ENCODE results near the gene CCDC38. TPM values are rescaled to one million over a fixed set of nuclear protein-coding genes. Genes with fewer than 3 reads are reported as not detected.
"Not testable (repeated sequence)": the region's sequence is repeated elsewhere in the genome, so short reads cannot be mapped to it uniquely, and the experiment has no call there.

The CCDC38 gene
- total and polyA plus RNA-seq, 2 experiments from 2014 or later = not detected

DNA sequence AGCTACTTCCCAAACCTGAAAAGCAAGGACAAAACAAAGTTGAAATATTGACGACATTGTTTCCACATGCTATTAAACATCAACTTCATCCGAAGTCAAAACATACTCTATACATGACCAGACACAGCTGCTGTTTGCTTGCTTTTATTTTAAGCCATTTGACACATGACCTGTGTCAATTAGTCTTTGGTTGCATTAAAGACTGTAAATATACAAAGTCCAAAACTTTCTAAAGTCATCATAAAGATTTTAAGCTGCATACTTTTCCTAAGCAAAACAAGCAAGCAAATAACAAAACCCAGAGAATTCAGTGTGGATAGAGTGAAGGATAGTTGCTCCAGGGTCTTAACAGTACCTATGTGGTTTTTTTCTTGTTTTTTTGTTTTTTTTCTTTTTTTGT lies 31.9 kb upstream of the CCDC38 start:
- TF ChIP-seq EZH2phosphoT487 (IDR thresholded peaks at IDR 0.05; ENCODE audit: low read depth, severe bottlenecking, unreplicated experiment) (no peak), EZH2 (IDR thresholded peaks at IDR 0.05; ENCODE audit: borderline replicate concordance) (no peak)
- TF ChIP-seq, protein P1, sequence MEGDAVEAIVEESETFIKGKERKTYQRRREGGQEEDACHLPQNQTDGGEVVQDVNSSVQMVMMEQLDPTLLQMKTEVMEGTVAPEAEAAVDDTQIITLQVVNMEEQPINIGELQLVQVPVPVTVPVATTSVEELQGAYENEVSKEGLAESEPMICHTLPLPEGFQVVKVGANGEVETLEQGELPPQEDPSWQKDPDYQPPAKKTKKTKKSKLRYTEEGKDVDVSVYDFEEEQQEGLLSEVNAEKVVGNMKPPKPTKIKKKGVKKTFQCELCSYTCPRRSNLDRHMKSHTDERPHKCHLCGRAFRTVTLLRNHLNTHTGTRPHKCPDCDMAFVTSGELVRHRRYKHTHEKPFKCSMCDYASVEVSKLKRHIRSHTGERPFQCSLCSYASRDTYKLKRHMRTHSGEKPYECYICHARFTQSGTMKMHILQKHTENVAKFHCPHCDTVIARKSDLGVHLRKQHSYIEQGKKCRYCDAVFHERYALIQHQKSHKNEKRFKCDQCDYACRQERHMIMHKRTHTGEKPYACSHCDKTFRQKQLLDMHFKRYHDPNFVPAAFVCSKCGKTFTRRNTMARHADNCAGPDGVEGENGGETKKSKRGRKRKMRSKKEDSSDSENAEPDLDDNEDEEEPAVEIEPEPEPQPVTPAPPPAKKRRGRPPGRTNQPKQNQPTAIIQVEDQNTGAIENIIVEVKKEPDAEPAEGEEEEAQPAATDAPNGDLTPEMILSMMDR (IDR thresholded peaks at IDR 0.05; ENCODE audit: poor library complexity) = no peak
- 56% methylated on average over 2 of the region's 2 CpGs for WGBS (ENCODE audit: low lambda C conversion rate, missing lambda C conversion rate)
- no peak overlapping the region for H3K27ac ChIP-seq

DNA sequence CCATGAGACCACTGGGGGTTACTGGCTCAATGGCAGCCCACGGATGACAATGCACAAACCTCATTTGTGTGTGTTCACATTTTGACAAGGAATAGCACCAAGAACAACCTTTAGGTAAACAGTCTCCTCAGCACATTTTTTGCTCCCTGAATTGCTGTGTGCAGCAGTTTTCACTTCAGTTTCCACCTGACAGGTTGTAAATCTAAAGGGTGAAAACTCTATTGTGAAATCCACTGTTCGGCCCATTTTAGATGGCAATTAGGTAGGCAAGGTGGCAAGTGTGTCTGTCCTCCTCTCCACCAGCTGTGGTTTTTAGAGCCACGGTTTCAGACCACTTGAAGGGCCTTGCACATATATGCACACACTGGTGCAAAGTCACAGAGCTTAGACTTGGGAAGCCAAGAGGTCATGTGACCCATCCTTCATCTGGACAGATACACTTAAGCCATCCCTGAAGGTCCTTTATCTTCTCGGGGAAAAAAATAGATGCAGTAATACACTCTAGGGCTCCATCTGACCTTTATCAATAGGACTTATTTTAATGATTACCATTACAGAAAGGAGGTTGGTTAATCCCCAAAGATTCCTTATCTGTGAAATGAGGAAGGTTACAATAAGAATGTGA lies 30.5 kb upstream of the CCDC38 start:
- peaks cover 13% of the 10 kb centered on the region for H3K4me1 ChIP-seq (ENCODE audit: insufficient read depth)
- no peaks in the 10 kb centered on the region for H4K20me1 ChIP-seq (ENCODE audit: insufficient read depth, poor library complexity, severe bottlenecking)
- H3K4me3 ChIP-seq = no peak overlapping the region
- no peak overlapping the region for H2AFZ ChIP-seq
- H3K4me2 ChIP-seq = no peak overlapping the region
- no peaks in the 10 kb centered on the region for H3K9me2 ChIP-seq (replicated peaks; ENCODE audit: insufficient read depth)
- no peak overlapping the region for H3K27ac ChIP-seq
- H3K9me3 ChIP-seq (ENCODE audit: low read depth) = no peaks in the 10 kb centered on the region
- DNase-seq (ENCODE audit: low spot score) = peak; percentile 28
- 43% methylated on average over 4 of the region's 4 CpGs for WGBS (ENCODE audit: low lambda C conversion rate, missing lambda C conversion rate)
- no peaks in the 10 kb centered on the region for H3K79me2 ChIP-seq
- no peaks in the 10 kb centered on the region for H3K27me3 ChIP-seq
- no peaks in the 10 kb centered on the region for H3K36me3 ChIP-seq (replicated peaks; ENCODE audit: insufficient read depth, low read depth)
- TF ChIP-seq EZH2 (IDR thresholded peaks at IDR 0.05; ENCODE audit: borderline replicate concordance) = no peak
- TF ChIP-seq, protein P1 (IDR thresholded peaks at IDR 0.05; ENCODE audit: poor library complexity) = no peak
- TF ChIP-seq EZH2phosphoT487 (IDR thresholded peaks at IDR 0.05; ENCODE audit: low read depth, severe bottlenecking, unreplicated experiment) = no peak

More for the DNA sequence above, 31.9 kb upstream of the CCDC38 start:
- Histone ChIP-seq H3K4me3 (no peak overlapping the region), H4K20me1 (ENCODE audit: insufficient read depth, poor library complexity, severe bottlenecking) (no peaks in the 10 kb centered on the region), H2AFZ (no peak overlapping the region), H3K9me2 (replicated peaks; ENCODE audit: insufficient read depth) (no peaks in the 10 kb centered on the region), H3K79me2 (no peaks in the 10 kb centered on the region), H3K4me2 (no peak overlapping the region), H3K27me3 (no peaks in the 10 kb centered on the region), H3K9me3 (ENCODE audit: low read depth) (no peaks in the 10 kb centered on the region), H3K36me3 (replicated peaks; ENCODE audit: insufficient read depth, low read depth) (no peaks in the 10 kb centered on the region), H3K4me1 (ENCODE audit: insufficient read depth) (peaks cover 13% of the 10 kb centered on the region)
- no peak for DNase-seq (ENCODE audit: low spot score)

DNA sequence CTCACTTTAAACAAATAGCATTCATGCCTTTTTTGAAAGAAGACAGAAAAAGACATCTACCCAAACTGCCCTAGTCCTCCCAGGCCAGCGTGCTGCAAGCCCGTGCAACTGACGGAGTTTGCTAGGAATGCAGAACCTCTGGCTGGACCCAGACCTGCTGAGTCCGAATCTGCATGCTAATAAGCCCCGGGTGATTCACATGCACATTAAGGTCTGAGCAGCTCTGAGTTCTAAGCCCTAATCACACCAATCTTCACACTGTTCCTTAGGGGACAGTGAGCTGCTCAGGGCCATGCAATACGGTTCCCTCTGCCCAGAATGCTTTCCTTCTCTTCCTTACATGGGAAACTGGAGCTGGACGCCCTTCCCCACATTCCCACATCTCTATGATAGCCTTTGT lies 28.5 kb upstream of the CCDC38 start:
- no peaks in the 10 kb centered on the region for H4K20me1 ChIP-seq (ENCODE audit: insufficient read depth, poor library complexity, severe bottlenecking)
- no peak overlapping the region for H2AFZ ChIP-seq
- H3K27ac ChIP-seq = no peak overlapping the region
- no peaks in the 10 kb centered on the region for H3K9me3 ChIP-seq (ENCODE audit: low read depth)
- H3K4me2 ChIP-seq = no peak overlapping the region
- TF ChIP-seq EZH2 (IDR thresholded peaks at IDR 0.05; ENCODE audit: borderline replicate concordance) = no peak
- TF ChIP-seq, protein P1 (IDR thresholded peaks at IDR 0.05; ENCODE audit: poor library complexity) = no peak
- no peak for TF ChIP-seq EZH2phosphoT487 (IDR thresholded peaks at IDR 0.05; ENCODE audit: low read depth, severe bottlenecking, unreplicated experiment)
- no peaks in the 10 kb centered on the region for H3K79me2 ChIP-seq
- 46% methylated on average over 7 of the region's 7 CpGs for WGBS (ENCODE audit: low lambda C conversion rate, missing lambda C conversion rate)
- no peak for DNase-seq (ENCODE audit: low spot score)
- H3K36me3 ChIP-seq (replicated peaks; ENCODE audit: insufficient read depth, low read depth) = no peaks in the 10 kb centered on the region
- H3K4me3 ChIP-seq = no peak overlapping the region
- no peaks in the 10 kb centered on the region for H3K27me3 ChIP-seq
- H3K9me2 ChIP-seq (replicated peaks; ENCODE audit: insufficient read depth) = no peaks in the 10 kb centered on the region
- peaks cover 13% of the 10 kb centered on the region for H3K4me1 ChIP-seq (ENCODE audit: insufficient read depth)

DNA sequence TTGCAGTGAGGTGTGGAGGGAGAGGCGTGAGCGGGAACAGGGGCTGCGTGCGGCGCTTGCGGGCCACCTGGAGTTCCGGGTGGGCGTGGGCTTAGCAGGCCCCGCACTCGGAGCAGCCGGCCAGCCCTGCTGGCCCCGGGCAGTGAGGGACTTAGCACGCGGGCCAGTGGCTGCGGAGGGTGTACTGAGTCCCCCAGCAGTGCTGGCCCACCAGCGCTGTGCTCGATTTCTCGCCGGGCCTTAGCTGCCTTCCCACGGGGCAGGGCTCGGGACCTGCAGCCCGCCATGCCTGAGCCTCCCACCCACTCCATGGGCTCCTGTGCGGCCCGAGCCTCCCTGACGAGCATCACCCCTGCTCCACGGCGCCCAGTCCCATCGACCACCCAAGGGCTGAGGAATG lies 26.7 kb upstream of the CCDC38 start:
- H3K9me2 ChIP-seq (replicated peaks; ENCODE audit: insufficient read depth); DNase-seq (ENCODE audit: low spot score); H3K27me3 ChIP-seq; H3K36me3 ChIP-seq (replicated peaks; ENCODE audit: insufficient read depth, low read depth); H3K27ac ChIP-seq; H3K9me3 ChIP-seq (ENCODE audit: low read depth); H4K20me1 ChIP-seq (ENCODE audit: insufficient read depth, poor library complexity, severe bottlenecking); H3K4me3 ChIP-seq; H3K4me2 ChIP-seq; H3K79me2 ChIP-seq; H2AFZ ChIP-seq: not testable (repeated sequence)
- 95% methylated on average over 19 of the region's 28 CpGs for WGBS (ENCODE audit: low lambda C conversion rate, missing lambda C conversion rate)
- peaks cover 12% of the 10 kb centered on the region for H3K4me1 ChIP-seq (ENCODE audit: insufficient read depth)

Measured in hepatocyte (in vitro differentiated cells).